NB4 (cell line): ENCODE data around the gene CGB2.

Experiments
- MYC ChIP-seq: IDR thresholded peaks from 2 replicates; pipeline ENCODE4 v1.6.1; 2011; ENCODE audit warnings: low read depth, low read length
- POLR2A ChIP-seq: IDR thresholded peaks from 2 replicates; pipeline ENCODE4 v1.6.1; 2011; ENCODE audit warnings: mild to moderate bottlenecking; ENCODE audit not compliant: insufficient read length; ENCODE audit errors: extremely low read depth
- TF ChIP-seq, protein P1 (sequence below): IDR thresholded peaks from one replicate; pipeline ENCODE4 v1.5.1; 2012; ENCODE audit warnings: low read depth, low read length

DNA sequence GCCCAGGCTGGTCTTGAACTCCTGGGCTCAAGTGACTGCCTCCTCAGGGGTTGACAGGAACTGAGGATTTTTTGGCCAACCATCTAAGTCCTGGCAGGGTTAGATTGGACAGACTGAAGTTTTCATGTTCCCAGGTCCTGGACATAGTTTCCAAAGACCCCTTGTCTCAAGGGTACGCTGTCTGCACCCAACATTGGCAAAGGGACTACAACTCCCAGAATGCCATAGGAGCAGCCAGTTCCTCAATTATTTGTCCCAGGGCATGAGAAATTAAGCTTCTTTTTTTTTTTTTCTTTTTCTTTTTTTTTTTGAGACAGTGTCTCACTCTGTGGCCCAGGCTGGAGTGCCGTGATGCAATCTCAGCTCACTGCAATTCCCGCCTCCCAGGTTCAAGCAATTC is 45.5 kb upstream of the CGB2 start:
- TF ChIP-seq, protein P1, sequence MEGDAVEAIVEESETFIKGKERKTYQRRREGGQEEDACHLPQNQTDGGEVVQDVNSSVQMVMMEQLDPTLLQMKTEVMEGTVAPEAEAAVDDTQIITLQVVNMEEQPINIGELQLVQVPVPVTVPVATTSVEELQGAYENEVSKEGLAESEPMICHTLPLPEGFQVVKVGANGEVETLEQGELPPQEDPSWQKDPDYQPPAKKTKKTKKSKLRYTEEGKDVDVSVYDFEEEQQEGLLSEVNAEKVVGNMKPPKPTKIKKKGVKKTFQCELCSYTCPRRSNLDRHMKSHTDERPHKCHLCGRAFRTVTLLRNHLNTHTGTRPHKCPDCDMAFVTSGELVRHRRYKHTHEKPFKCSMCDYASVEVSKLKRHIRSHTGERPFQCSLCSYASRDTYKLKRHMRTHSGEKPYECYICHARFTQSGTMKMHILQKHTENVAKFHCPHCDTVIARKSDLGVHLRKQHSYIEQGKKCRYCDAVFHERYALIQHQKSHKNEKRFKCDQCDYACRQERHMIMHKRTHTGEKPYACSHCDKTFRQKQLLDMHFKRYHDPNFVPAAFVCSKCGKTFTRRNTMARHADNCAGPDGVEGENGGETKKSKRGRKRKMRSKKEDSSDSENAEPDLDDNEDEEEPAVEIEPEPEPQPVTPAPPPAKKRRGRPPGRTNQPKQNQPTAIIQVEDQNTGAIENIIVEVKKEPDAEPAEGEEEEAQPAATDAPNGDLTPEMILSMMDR: no peak
- TF ChIP-seq POLR2A (no peak), MYC (no peak)
